ENCODE results near the gene C11orf21. TPM values are rescaled to one million over a fixed set of nuclear protein-coding genes. Genes with fewer than 3 reads are reported as not detected.

C11orf21 gene
- total and polyA plus RNA-seq, 9 donors, result 0.41 to 4.1 (median 2.3) TPM

GRCh38 chr11:2250041-2250440 is 51.7 kb downstream of the C11orf21 start:
- WGBS (ENCODE audit: insufficient coverage), result 65% methylated on average over 7 of the region's 9 CpGs
- no peaks in the 10 kb centered on the region for H3K36me3 ChIP-seq (ENCODE audit: control insufficient read depth, insufficient read depth, low read length)
- no peaks in the 10 kb centered on the region for H3K9me3 ChIP-seq (replicated peaks; ENCODE audit: control insufficient read depth, low read depth, low read length)
- no peak overlapping the region for H3K4me3 ChIP-seq (ENCODE audit: low read length)
- peaks cover 13% of the 10 kb centered on the region for H3K27me3 ChIP-seq (ENCODE audit: control insufficient read depth, insufficient read depth, low read length)
- H3K4me1 ChIP-seq (ENCODE audit: control insufficient read depth, insufficient read depth, low read length), result no peaks in the 10 kb centered on the region
- DNase-seq, result no peak
- no peak overlapping the region for H3K27ac ChIP-seq (ENCODE audit: low read length)

GRCh38 chr11:2249189-2249916 is 52.4 kb downstream of the C11orf21 start:
- Histone ChIP-seq H3K36me3 (ENCODE audit: control insufficient read depth, insufficient read depth, low read length) (no peaks in the 10 kb centered on the region), H3K27me3 (ENCODE audit: control insufficient read depth, insufficient read depth, low read length) (peaks cover 13% of the 10 kb centered on the region), H3K4me3 (ENCODE audit: low read length) (no peak overlapping the region), H3K9me3 (replicated peaks; ENCODE audit: control insufficient read depth, low read depth, low read length) (no peaks in the 10 kb centered on the region), H3K27ac (ENCODE audit: low read length) (no peak overlapping the region), H3K4me1 (ENCODE audit: control insufficient read depth, insufficient read depth, low read length) (no peaks in the 10 kb centered on the region)
- WGBS (ENCODE audit: insufficient coverage), result 30% methylated on average over 3 of the region's 20 CpGs
- no peak for DNase-seq

- DNase-seq, result no peak
- WGBS (ENCODE audit: insufficient coverage), result 94% methylated on average over 4 of the region's 7 CpGs
- no peaks in the 10 kb centered on the region for H3K4me1 ChIP-seq (ENCODE audit: control insufficient read depth, insufficient read depth, low read length)
- no peak overlapping the region for H3K27ac ChIP-seq (ENCODE audit: low read length)
- no peak overlapping the region for H3K4me3 ChIP-seq (ENCODE audit: low read length)
- peaks cover 16% of the 10 kb centered on the region for H3K27me3 ChIP-seq (ENCODE audit: control insufficient read depth, insufficient read depth, low read length)
- no peaks in the 10 kb centered on the region for H3K9me3 ChIP-seq (replicated peaks; ENCODE audit: control insufficient read depth, low read depth, low read length)
- H3K36me3 ChIP-seq (ENCODE audit: control insufficient read depth, insufficient read depth, low read length), result no peaks in the 10 kb centered on the region
These were observed 53.0 kb downstream of the C11orf21 start for GRCh38 chr11:2248762-2249161.

- Histone ChIP-seq H3K4me1 (ENCODE audit: control insufficient read depth, insufficient read depth, low read length) (no peaks in the 10 kb centered on the region), H3K9me3 (replicated peaks; ENCODE audit: control insufficient read depth, low read depth, low read length) (no peaks in the 10 kb centered on the region), H3K4me3 (ENCODE audit: low read length) (no peak overlapping the region), H3K36me3 (ENCODE audit: control insufficient read depth, insufficient read depth, low read length) (no peaks in the 10 kb centered on the region), H3K27ac (ENCODE audit: low read length) (no peak overlapping the region), H3K27me3 (ENCODE audit: control insufficient read depth, insufficient read depth, low read length) (peaks cover 16% of the 10 kb centered on the region)
- WGBS (ENCODE audit: insufficient coverage), result 81% methylated on average over 11 of the region's 11 CpGs
- DNase-seq, result no peak
These were observed 53.5 kb downstream of the C11orf21 start for GRCh38 chr11:2248242-2248641.

- no peaks in the 10 kb centered on the region for H3K9me3 ChIP-seq (replicated peaks; ENCODE audit: control insufficient read depth, low read depth, low read length)
- H3K27me3 ChIP-seq (ENCODE audit: control insufficient read depth, insufficient read depth, low read length), result peaks cover 16% of the 10 kb centered on the region
- H3K4me3 ChIP-seq (ENCODE audit: low read length), result no peak overlapping the region
- DNase-seq, result no peak
- H3K4me1 ChIP-seq (ENCODE audit: control insufficient read depth, insufficient read depth, low read length), result no peaks in the 10 kb centered on the region
- no peaks in the 10 kb centered on the region for H3K36me3 ChIP-seq (ENCODE audit: control insufficient read depth, insufficient read depth, low read length)
- WGBS (ENCODE audit: insufficient coverage), result 80% methylated on average over 1 of the region's 7 CpGs
- H3K27ac ChIP-seq (ENCODE audit: low read length), result no peak overlapping the region
These were observed 54.2 kb downstream of the C11orf21 start for GRCh38 chr11:2247496-2247895.

Other genes starting within 250 kb of the C11orf21 start
- 1,262 TPM for gene IGF2, start 162.5 kb downstream of the C11orf21 start, total RNA-seq
- 1,000 to 10,000 TPM; 3,071 to 5,136 (median 4,491) TPM for gene IGF2, start 162.5 kb downstream of the C11orf21 start, polyA plus RNA-seq (ENCODE audit: insufficient read depth in 1 of 8, insufficient read length in 8 of 8, low replicate concordance in 1 of 8)
- gene INS, start 140.7 kb downstream of the C11orf21 start, total RNA-seq, result not detected
- not detected for gene INS, start 140.7 kb downstream of the C11orf21 start, polyA plus RNA-seq (ENCODE audit: insufficient read depth in 1 of 8, insufficient read length in 8 of 8, low replicate concordance in 1 of 8)
- 0.58 TPM for gene TH, start 130.1 kb downstream of the C11orf21 start, total RNA-seq
- 1 to 10 TPM in 1 of 8 donors, under 1 TPM in 7; 0.33 to 1.2 (median 0.56) TPM for gene TH, start 130.1 kb downstream of the C11orf21 start, polyA plus RNA-seq (ENCODE audit: insufficient read depth in 1 of 8, insufficient read length in 8 of 8, low replicate concordance in 1 of 8)
- gene ASCL2, start 31.3 kb downstream of the C11orf21 start, total RNA-seq, result 0.53 TPM
- gene ASCL2, start 31.3 kb downstream of the C11orf21 start, polyA plus RNA-seq (ENCODE audit: insufficient read depth in 1 of 8, insufficient read length in 8 of 8, low replicate concordance in 1 of 8), result under 1 TPM; 0.11 to 0.47 (median 0.28) TPM
- gene TSPAN32, start 95 bp upstream of the C11orf21 start, total RNA-seq, result 2.7 TPM
- 1 to 10 TPM; 1.6 to 6.9 (median 3.6) TPM for gene TSPAN32, start 95 bp upstream of the C11orf21 start, polyA plus RNA-seq (ENCODE audit: insufficient read depth in 1 of 8, insufficient read length in 8 of 8, low replicate concordance in 1 of 8)
- 187 TPM for gene CD81, start 75.4 kb upstream of the C11orf21 start, total RNA-seq
- gene CD81, start 75.4 kb upstream of the C11orf21 start, polyA plus RNA-seq (ENCODE audit: insufficient read depth in 1 of 8, insufficient read length in 8 of 8, low replicate concordance in 1 of 8), result 100 to 1,000 TPM; 374 to 495 (median 433) TPM
- 36.7 TPM for gene TSSC4, start 98.8 kb upstream of the C11orf21 start, total RNA-seq
- gene TSSC4, start 98.8 kb upstream of the C11orf21 start, polyA plus RNA-seq (ENCODE audit: insufficient read depth in 1 of 8, insufficient read length in 8 of 8, low replicate concordance in 1 of 8), result 10 to 100 TPM; 25.2 to 31.2 (median 27.0) TPM
- gene TRPM5, start 142.6 kb upstream of the C11orf21 start, total RNA-seq, result under 0.01 TPM
- gene TRPM5, start 142.6 kb upstream of the C11orf21 start, polyA plus RNA-seq (ENCODE audit: insufficient read depth in 1 of 8, insufficient read length in 8 of 8, low replicate concordance in 1 of 8), result under 1 TPM in 3 of 8 donors, not detected in 5; 0.04 to 0.05 (median 0.04) TPM
- 0.84 TPM for gene KCNQ1, start 143.1 kb upstream of the C11orf21 start, total RNA-seq
- 1 to 10 TPM; 1.9 to 4.1 (median 2.7) TPM for gene KCNQ1, start 143.1 kb upstream of the C11orf21 start, polyA plus RNA-seq (ENCODE audit: insufficient read depth in 1 of 8, insufficient read length in 8 of 8, low replicate concordance in 1 of 8)

Measured in muscle of leg (tissue), 11 donors.